NCI-H82 treated with DMSO at 0.1 percent for 48 hours (cell line): Measurements from ENCODE around the gene KCTD8.
"Not testable (repeated sequence)": the region's sequence is repeated elsewhere in the genome, so short reads cannot be mapped to it uniquely, and the experiment has no call there.

Experiments used
- DNase-seq: peaks from one replicate; lab custom pipeline; 2025; ENCODE audit not compliant: unreplicated experiment; lab: John Stamatoyannopoulos, UW

The KCTD8 gene

GRCh38 chr4:44342800-44343199, 105.8 kb downstream of the KCTD8 start:
- DNase-seq = no peak

GRCh38 chr4:44326741-44327140, 121.9 kb downstream of the KCTD8 start:
- no peak for DNase-seq

- DNase-seq = peak; percentile 15
These were observed 127.8 kb downstream of the KCTD8 start for GRCh38 chr4:44320833-44321232.

DNA sequence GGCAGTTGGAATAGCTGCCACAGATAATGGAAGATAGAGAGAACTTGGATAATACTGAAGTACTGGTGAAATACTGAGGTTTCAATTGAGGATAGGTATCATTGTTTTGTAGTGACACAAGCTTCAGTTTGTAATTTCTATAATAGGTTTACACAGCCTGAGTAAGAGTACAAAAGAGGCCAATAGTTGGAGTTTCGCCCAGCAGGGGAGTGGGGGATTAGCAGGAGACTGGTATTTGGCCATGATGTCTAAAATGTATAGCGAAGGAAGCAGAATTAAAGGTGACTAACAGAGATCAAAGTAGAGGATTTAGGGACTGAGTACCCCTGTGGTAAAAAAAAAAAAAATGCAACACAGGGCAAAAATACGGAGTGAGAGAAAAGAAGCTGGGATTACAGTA, 129.5 kb downstream of the KCTD8 start:
- DNase-seq = peak; percentile 13

- no peak for DNase-seq
These were observed 134.9 kb downstream of the KCTD8 start for GRCh38 chr4:44313702-44314101.

- no peak for DNase-seq
These were observed 161.1 kb downstream of the KCTD8 start for GRCh38 chr4:44287505-44287904.

- no peak for DNase-seq
These were observed 169.1 kb downstream of the KCTD8 start for GRCh38 chr4:44279469-44279868.

DNA sequence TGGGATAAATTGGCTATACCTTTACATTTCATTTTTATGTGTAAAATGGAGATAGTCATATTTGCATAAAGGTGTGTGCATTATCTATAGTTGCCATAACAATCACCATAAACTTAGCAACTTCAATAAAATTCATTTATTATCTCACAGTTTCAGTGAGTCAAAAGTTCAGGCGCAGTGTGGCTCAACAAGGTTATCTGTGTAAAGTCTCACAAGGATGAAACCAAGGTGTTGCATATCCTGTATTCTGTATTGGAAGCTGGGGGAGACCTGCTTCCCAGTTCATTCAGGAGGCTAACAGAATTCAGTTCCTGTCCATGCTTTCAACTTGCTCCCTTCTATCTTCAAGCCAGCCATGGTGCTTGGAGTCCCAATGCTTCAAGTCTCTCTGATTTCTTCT, 169.5 kb downstream of the KCTD8 start:
- DNase-seq = no peak

GRCh38 chr4:44257461-44257860, 191.1 kb downstream of the KCTD8 start:
- no peak for DNase-seq

GRCh38 chr4:44256414-44256813, 192.2 kb downstream of the KCTD8 start:
- no peak for DNase-seq

- no peak for DNase-seq
These were observed 211.0 kb downstream of the KCTD8 start for GRCh38 chr4:44237643-44238042.

GRCh38 chr4:44235897-44236296, 212.7 kb downstream of the KCTD8 start:
- no peak for DNase-seq

DNA sequence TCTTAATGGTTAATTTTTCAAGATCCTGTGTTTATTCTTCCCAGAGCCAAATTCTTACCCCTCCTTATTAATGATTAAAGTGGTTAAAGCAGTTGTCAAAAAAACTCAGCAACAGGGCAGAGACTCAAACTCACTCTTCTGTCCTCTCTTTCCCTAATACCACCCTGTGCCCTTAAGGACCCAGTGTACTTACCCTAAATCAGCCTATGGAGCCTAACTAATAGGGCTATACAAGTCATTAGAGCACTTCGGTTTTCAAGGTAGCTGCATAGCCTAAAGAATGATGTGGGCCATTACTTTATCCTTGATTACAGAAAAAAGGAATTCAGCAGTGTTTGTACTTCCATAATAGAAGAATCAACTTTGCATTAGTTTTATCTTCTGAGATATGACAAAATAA, 216.3 kb downstream of the KCTD8 start:
- no peak for DNase-seq

DNA sequence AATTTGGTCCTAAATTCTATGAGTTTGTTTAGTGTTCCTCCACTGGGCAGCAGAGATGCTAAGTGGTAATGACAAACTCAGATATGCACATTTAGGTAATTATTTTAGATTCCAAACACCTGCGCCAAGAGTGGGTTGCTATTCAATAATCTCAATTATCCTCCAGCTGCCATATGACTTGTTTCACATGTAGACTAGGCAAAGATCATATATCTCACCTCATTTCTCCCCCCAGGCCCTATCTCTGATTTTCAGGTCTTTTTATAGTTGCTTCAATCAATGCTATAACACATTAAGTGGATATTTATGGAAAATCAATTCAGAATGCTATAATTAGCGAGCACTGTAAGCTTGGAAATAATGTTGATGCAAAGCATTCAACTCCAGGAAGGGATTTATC, 217.6 kb downstream of the KCTD8 start:
- no peak for DNase-seq

GRCh38 chr4:44228326-44228725, 220.3 kb downstream of the KCTD8 start:
- DNase-seq = no peak

DNA sequence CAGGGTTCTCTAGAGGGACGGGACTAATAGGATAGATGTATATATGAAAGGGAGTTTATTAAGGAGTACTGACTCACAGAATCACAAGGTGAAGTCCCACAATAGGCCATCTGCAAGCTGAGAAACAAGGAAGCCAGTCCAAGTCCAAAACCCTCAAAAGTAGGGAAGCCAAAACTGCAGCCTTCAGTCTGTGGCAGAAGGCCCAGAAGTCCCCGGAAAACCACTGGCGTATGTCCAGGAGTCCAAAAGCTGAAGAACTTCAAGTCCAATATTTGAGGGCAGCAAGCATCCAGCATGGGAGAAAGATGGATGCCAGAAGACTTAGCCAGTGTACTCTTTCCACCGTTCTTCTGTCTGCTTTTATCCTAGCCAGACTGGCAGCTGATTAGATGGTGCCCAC, 227.2 kb downstream of the KCTD8 start:
- DNase-seq = no peak

DNA sequence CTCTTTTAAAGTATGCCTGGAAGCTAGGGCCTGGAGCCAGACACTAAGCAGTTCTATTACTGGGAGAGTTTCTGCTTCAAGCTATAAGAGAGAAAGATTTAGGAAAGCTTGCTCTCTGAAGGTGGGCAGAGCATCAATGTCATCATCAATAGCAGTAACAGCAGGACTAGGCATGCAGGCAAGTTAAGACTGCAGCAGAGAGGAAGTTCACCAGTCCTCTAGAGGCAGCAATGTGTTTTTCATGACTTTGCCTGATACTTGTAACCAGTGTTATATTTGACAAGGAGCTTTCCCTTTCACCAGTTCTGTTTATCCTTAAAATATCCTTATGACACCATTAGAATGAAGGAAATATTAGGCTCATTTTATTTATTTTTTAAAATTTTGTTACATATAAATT, 237.9 kb downstream of the KCTD8 start:
- DNase-seq = no peak

DNA sequence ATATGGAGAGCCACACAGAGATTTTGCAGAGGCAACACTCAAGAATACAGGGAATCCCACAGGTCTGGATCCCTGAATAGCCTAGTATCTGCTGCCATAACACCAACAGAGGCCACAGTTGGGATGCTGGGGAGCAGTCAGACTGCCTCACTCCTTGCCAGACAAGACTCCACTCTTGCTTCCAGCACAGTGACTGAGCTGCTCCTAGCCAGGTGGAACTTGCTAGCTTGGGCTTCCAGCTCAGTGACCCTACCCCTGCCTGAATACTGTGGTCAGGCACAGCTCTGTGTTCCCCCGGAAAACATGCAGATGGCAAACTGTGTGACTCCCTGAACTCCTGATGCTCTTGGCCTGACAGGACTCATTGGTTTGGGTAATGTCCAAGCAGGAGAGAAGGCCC, 251.8 kb downstream of the KCTD8 start:
- DNase-seq = no peak

GRCh38 chr4:44194365-44194764, 254.2 kb downstream of the KCTD8 start:
- no peak for DNase-seq

- no peak for DNase-seq
These were observed 261.8 kb downstream of the KCTD8 start for GRCh38 chr4:44186850-44187246.

- no peak for DNase-seq
These were observed 262.3 kb downstream of the KCTD8 start for GRCh38 chr4:44186096-44186849.

- DNase-seq = not testable (repeated sequence)
These were observed 266.9 kb downstream of the KCTD8 start for GRCh38 chr4:44181491-44182349.
